ENCODE data around the gene ATP11B. TPM values are rescaled to one million over a fixed set of nuclear protein-coding genes. Genes with fewer than 3 reads are reported as not detected.

ATP11B gene
- total RNA-seq, 3 donors from 2014 or later (not counting 1 experiment from before 2014, with no cell fraction given) = 157 to 174 (median 172) TPM

DNA sequence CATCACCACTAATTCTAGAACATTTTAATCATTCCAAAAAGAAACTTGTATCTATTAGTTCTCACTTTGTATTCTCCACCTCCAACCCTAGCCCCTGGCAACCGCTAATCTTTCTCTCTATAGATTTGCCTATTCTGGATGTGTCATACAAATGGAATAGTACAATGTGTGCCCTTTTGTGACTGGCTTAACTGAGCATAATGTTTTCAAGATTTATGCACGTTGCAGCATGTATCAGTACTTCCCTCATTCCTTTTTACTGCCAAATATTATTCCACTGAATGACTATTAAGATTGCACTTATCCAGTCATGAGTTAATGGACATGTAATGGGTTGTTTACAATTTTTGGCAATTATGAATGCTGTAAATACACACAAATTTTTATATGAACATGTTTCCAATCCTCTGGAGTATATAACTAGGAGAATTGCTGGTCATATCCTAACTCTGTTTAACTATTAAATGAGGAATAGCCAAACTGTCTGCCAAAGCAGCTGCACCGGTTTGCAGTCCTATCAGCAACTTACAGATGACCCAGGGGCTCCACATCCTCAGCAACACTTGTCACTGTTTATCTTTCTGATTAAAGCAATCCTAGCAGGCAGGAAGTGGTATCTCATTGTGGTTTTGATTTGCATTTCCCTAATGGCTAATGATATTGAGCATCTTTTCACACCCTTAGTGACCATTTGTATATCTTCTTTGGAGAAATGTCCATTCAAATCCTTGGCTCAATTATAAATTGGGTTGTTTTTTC, 144.2 kb downstream of the ATP11B start:
- peak; percentile 34 to 70 (median 64) for ATAC-seq
- Mint-ChIP-seq H3K36me3 (no peaks in the 10 kb centered on the region), H3K4me1 (peaks cover 11 to 14% of the 10 kb centered on the region in 2 donors), H3K27ac (peak overlapping the region; percentile 22 to 29), H3K27me3 (ENCODE audit: low read depth in 2 of 2) (no peaks in the 10 kb centered on the region), H3K4me3 (no peak overlapping the region), H3K9me3 (no peaks in the 10 kb centered on the region)
- intact Hi-C loops (cut with micrococcal nuclease) = no loop called here
- Histone ChIP-seq H3K27ac (ENCODE audit: low read length) (no peak overlapping the region), H3K36me3 (ENCODE audit: control insufficient read depth, insufficient read depth, low read length) (peaks cover 2% of the 10 kb centered on the region), H3K4me1 (ENCODE audit: control insufficient read depth, insufficient read depth, low read length) (peaks cover 4% of the 10 kb centered on the region), H3K27me3 (ENCODE audit: control insufficient read depth, insufficient read depth, low read length) (no peaks in the 10 kb centered on the region), H3K9me3 (ENCODE audit: control insufficient read depth, insufficient read depth, low read length) (no peaks in the 10 kb centered on the region), H3K4me3 (ENCODE audit: low read length) (no peak overlapping the region)
- TF ChIP-seq CTCF (IDR thresholded peaks at IDR 0.05) = no peak
- 61% methylated on average over 3 of the region's 3 CpGs for WGBS (ENCODE audit: insufficient coverage)
- DNase-seq = peak in 1 of 2 donors; percentile 18

- Histone ChIP-seq H3K4me3 (ENCODE audit: low read length) (no peak overlapping the region), H3K27ac (ENCODE audit: low read length) (no peak overlapping the region), H3K36me3 (ENCODE audit: control insufficient read depth, insufficient read depth, low read length) (peaks cover 10% of the 10 kb centered on the region), H3K4me1 (ENCODE audit: control insufficient read depth, insufficient read depth, low read length) (peaks cover 4% of the 10 kb centered on the region), H3K9me3 (ENCODE audit: control insufficient read depth, insufficient read depth, low read length) (no peaks in the 10 kb centered on the region), H3K27me3 (ENCODE audit: control insufficient read depth, insufficient read depth, low read length) (no peaks in the 10 kb centered on the region)
- ATAC-seq (no peak), DNase-seq (no peak)
- no peak for TF ChIP-seq CTCF (IDR thresholded peaks at IDR 0.05)
- Mint-ChIP-seq H3K27me3 (ENCODE audit: low read depth in 2 of 2) (no peaks in the 10 kb centered on the region), H3K4me3 (no peak overlapping the region), H3K36me3 (no peaks in the 10 kb centered on the region), H3K27ac (no peak overlapping the region), H3K4me1 (peaks cover 11 to 17% of the 10 kb centered on the region in 2 donors), H3K9me3 (no peaks in the 10 kb centered on the region)
- intact Hi-C loops (cut with micrococcal nuclease) = no loop called here
- 100% methylated on average over 3 of the region's 4 CpGs for WGBS (ENCODE audit: insufficient coverage)
Measured at GRCh38 chr3:182940266-182940808, 147.0 kb downstream of the ATP11B start.

DNA sequence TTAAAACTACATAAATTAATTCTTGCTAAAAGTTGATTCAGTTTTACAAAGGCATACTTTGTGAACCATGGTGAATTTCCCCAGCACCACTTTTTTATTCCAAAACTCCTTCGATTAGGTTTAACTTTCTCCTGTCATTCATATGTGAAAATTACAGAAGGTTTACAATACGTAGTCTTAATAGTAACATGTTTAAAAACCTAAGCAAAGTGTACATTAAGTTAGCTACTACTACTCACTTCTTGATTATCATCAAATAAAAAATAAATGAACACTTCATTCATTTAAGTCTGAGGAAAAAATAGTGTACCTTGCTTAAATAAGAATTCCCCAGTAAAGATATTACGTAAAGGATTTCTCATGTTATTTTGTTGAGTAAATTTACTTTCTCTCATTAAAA, 148.4 kb downstream of the ATP11B start:
- ATAC-seq = no peak
- Histone ChIP-seq H3K36me3 (ENCODE audit: control insufficient read depth, insufficient read depth, low read length) (peaks cover 20% of the 10 kb centered on the region), H3K4me3 (ENCODE audit: low read length) (no peak overlapping the region), H3K27ac (ENCODE audit: low read length) (no peak overlapping the region), H3K27me3 (ENCODE audit: control insufficient read depth, insufficient read depth, low read length) (no peaks in the 10 kb centered on the region), H3K9me3 (ENCODE audit: control insufficient read depth, insufficient read depth, low read length) (no peaks in the 10 kb centered on the region), H3K4me1 (ENCODE audit: control insufficient read depth, insufficient read depth, low read length) (peaks cover 4% of the 10 kb centered on the region)
- intact Hi-C loops (cut with micrococcal nuclease) = no loop called here
- Mint-ChIP-seq H3K4me3 (no peak overlapping the region), H3K36me3 (peaks cover 6% of the 10 kb centered on the region), H3K4me1 (peaks cover 11 to 20% of the 10 kb centered on the region in 2 donors), H3K9me3 (no peaks in the 10 kb centered on the region), H3K27ac (no peak overlapping the region), H3K27me3 (ENCODE audit: low read depth in 2 of 2) (no peaks in the 10 kb centered on the region)
- no peak for DNase-seq
- TF ChIP-seq CTCF (IDR thresholded peaks at IDR 0.05) = no peak
- WGBS (ENCODE audit: insufficient coverage) = no CpG with 5 or more reads among the region's 3 CpGs

Measured in natural killer cell (primary cell).